OCI-LY7 (cell line): ENCODE data around the gene HSPB2.

ENCODE experiments used
- EZH2phosphoT487 ChIP-seq: fragments of 200-600 bp; sonication (generic); IDR thresholded peaks from 2 replicates; pipeline ENCODE4 v1.6.1; 2018; ENCODE audit warnings: low read depth, borderline replicate concordance, mild to moderate bottlenecking, mixed run types, antibody characterized with exemption, low read length, moderate library complexity, mixed read lengths
- TF ChIP-seq, protein P1 (sequence below): fragments of 200-600 bp; sonication (generic); conservative IDR thresholded peaks from 2 replicates; pipeline ENCODE4 v1.5.1; 2014; ENCODE audit warnings: mild to moderate bottlenecking, antibody characterized with exemption, low read length, moderate library complexity, mixed read lengths

GRCh38 chr11:111947143-111947542 is 34.6 kb downstream of the HSPB2 start:
- TF ChIP-seq, protein P1, sequence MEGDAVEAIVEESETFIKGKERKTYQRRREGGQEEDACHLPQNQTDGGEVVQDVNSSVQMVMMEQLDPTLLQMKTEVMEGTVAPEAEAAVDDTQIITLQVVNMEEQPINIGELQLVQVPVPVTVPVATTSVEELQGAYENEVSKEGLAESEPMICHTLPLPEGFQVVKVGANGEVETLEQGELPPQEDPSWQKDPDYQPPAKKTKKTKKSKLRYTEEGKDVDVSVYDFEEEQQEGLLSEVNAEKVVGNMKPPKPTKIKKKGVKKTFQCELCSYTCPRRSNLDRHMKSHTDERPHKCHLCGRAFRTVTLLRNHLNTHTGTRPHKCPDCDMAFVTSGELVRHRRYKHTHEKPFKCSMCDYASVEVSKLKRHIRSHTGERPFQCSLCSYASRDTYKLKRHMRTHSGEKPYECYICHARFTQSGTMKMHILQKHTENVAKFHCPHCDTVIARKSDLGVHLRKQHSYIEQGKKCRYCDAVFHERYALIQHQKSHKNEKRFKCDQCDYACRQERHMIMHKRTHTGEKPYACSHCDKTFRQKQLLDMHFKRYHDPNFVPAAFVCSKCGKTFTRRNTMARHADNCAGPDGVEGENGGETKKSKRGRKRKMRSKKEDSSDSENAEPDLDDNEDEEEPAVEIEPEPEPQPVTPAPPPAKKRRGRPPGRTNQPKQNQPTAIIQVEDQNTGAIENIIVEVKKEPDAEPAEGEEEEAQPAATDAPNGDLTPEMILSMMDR, result no peak
- TF ChIP-seq EZH2phosphoT487, result no peak
